ENCODE measurements around the gene VGLL3.

Gene VGLL3

GRCh38 chr3:86978111-86978551 lies 12.8 kb downstream of the VGLL3 start:
- no peak for TF ChIP-seq GATA3 (IDR thresholded peaks at IDR 0.05; ENCODE audit: low read depth, low read length)
- TF ChIP-seq GATA2 (IDR thresholded peaks at IDR 0.05; ENCODE audit: low read depth, low read length): no peak

DNA sequence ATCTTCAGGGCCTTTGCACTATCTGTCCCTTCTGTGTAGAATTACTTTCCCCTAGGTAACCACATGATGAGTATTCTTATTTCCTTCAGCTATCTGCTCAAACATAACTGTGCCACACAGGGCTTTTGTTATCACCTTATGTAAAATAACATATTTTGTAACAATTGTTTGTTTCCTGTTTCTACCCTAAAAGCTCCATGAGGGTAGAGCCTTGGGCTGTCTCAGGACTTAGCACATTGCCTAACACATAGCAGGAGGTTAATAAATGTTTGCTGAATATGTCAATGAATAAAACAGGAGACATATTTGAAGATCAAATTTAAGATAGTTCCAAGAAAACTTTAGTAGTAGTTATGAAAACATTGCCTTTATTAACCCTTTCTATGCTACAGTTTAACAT lies 14.7 kb downstream of the VGLL3 start:
- TF ChIP-seq GATA3 (IDR thresholded peaks at IDR 0.05; ENCODE audit: low read depth, low read length) (no peak), GATA2 (IDR thresholded peaks at IDR 0.05; ENCODE audit: low read depth, low read length) (no peak)

- no peak for TF ChIP-seq GATA2 (IDR thresholded peaks at IDR 0.05; ENCODE audit: low read depth, low read length)
Observed at GRCh38 chr3:86973440-86973839, 17.5 kb downstream of the VGLL3 start.

DNA sequence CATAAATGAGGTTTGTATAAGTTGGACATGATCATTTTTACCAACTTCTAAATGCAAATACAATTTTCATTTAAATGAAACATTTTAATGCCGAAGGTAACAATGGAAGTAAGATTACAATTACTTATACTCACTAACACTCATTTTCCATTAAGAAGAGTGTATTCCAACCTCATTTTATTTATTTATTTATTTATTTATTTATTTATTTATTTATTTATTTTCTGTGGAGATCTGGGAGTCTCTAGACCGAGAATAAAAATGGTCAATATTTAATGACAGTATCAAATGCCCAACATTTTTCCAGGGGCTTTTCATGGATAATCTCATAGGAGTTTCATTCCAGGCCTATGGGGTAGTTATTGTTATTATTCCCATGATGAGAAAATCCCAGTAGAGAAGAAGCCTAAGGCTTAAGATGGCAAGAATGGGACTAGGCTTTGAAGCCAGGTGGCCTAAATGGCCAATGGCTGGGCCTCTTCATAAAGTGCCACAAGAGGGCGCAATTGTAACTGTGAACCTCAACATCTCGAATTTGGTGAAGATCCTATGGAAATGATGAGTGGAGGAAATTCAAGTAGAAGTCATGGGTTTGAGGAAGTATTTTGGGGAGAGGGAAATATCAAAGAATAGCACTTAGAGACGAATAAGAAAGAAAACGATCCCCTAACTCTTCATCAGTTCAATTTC lies 21.3 kb downstream of the VGLL3 start:
- TF ChIP-seq GATA3 (IDR thresholded peaks at IDR 0.05; ENCODE audit: low read depth, low read length): no peak
- no peak for TF ChIP-seq GATA2 (IDR thresholded peaks at IDR 0.05; ENCODE audit: low read depth, low read length)

DNA sequence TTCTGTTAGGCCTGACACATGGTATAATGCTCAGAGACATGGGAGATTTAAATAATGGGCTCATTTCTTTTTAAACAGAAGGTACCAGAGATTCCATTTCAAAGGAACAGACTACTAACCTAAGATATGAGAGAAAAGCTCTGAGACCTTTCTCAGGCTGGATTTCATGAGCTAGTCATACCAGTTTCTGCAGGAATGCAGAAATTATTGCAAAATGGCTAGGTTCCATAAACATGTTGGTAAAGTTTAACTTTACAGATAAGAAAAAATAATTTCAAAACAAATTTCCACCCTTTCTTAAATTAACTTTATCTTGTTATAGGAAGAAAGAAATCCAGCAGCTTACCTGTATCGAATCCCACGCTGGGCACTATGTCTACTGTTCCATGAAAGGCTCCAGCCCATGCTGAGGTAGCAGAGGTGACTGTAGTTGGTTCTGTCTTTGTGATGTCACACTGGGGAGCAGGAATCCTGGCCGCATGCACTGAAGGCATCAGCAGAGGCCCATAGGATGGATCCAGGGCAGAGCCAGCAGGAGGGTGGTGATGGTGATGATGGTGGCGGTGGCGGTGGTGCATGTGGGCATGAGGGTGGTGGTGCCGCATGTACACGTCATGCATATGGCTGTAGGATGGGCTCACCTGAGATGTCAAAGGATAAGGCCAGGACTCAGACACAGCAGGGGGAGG lies 22.6 kb downstream of the VGLL3 start:
- no peak for TF ChIP-seq GATA3 (IDR thresholded peaks at IDR 0.05; ENCODE audit: low read depth, low read length)
- TF ChIP-seq GATA2 (IDR thresholded peaks at IDR 0.05; ENCODE audit: low read depth, low read length): no peak

- TF ChIP-seq GATA2 (IDR thresholded peaks at IDR 0.05; ENCODE audit: low read depth, low read length) (no peak), GATA3 (IDR thresholded peaks at IDR 0.05; ENCODE audit: low read depth, low read length) (no peak)
Observed at GRCh38 chr3:86967062-86967461, 23.9 kb downstream of the VGLL3 start.

DNA sequence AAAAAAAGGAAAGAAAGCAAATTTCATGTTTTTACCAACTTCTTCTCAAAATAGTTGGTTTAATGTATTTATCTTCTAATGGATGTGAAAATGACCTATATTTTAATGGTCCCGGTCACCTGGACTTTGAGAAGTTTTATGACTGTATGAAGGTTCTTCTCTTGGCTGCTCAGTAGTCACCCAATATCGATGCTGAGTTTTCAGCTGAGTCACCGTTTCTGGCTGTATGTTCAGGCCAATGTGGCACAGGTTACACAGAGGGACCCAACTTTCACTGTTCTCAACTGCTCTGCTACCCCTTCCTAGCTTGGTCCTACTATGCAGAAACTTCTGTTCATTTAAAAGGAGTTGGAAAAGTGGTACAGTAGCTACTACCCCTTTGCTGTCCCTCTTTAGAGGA lies 25.8 kb downstream of the VGLL3 start:
- no peak for TF ChIP-seq GATA2 (IDR thresholded peaks at IDR 0.05; ENCODE audit: low read depth, low read length)
- TF ChIP-seq GATA3 (IDR thresholded peaks at IDR 0.05; ENCODE audit: low read depth, low read length): no peak

DNA sequence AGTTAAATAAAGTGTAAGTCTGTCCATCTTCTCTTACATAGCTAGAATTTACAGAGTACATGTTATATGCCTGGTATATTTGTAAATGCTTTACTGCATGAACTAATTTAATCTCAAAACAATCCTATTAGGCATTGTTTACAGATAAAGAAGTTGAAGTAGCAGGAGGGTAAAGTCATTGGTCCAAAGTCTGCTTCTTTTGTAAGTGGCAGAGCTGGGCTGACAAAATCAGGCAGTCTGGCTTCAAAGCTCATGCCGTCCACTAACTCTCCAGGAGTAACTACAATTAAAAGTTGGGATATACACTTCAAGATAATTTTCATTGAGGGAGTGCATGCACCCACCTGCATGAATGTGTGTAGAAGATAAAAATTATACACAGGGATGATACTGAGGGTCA lies 27.3 kb downstream of the VGLL3 start:
- TF ChIP-seq GATA3 (IDR thresholded peaks at IDR 0.05; ENCODE audit: low read depth, low read length) (no peak), GATA2 (IDR thresholded peaks at IDR 0.05; ENCODE audit: low read depth, low read length) (no peak)

DNA sequence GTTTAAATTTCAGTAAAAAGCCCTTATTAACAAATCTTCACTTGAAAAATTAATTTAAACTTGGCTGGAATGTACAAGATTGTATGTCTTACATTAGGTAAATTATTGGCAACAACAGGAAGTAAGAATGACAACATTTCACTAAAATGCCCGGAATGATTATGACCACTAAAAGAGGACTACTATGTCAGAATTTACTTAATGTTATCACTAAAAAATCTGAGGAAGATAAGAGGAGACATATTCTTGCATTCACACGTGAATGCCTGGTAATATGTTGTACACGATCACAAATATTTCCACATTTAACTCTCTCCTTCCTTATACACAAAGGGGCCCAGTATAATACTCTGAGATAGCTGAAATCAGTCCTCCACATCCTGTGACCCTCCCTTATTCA lies 29.7 kb downstream of the VGLL3 start:
- no peak for TF ChIP-seq GATA3 (IDR thresholded peaks at IDR 0.05; ENCODE audit: low read depth, low read length)
- TF ChIP-seq GATA2 (IDR thresholded peaks at IDR 0.05; ENCODE audit: low read depth, low read length): no peak

DNA sequence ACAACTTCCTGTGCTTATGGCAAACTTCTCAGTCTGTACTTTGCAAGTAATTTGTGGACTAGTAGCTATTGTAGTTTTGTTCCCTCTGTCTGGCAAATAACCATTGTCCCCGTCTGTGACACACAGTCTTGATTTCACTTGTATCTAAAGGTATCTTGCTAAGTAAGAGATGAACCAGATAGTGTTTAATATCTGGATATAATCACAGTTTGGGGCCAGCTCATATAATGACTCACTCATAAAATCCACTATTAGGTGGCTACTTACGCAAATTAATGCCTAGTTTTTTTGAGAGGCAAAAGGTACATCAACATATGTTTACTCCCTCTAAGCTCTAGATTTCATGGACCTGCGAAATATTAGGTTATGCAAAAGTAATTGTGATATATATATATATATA lies 30.4 kb downstream of the VGLL3 start:
- TF ChIP-seq GATA3 (IDR thresholded peaks at IDR 0.05; ENCODE audit: low read depth, low read length): no peak
- no peak for TF ChIP-seq GATA2 (IDR thresholded peaks at IDR 0.05; ENCODE audit: low read depth, low read length)

DNA sequence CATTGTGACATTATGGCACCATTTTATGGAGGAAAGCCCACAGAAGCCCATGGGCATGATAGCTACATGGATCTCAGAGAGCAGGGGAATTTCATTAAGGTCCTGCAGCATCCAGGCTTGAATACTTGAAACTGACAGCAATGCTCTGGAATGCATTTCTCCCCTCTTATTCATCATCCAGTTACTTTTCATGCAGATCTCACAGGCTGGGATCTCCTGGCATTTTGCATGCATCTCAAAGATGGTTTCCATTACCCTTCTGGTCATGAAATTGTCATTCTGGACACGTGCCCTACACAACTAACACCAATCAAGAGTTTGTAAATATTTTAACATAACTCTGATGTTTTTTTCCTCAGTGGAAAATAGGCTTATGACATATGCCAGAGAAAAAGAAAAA lies 32.4 kb downstream of the VGLL3 start:
- TF ChIP-seq GATA3 (IDR thresholded peaks at IDR 0.05; ENCODE audit: low read depth, low read length) (no peak), GATA2 (IDR thresholded peaks at IDR 0.05; ENCODE audit: low read depth, low read length) (no peak)

DNA sequence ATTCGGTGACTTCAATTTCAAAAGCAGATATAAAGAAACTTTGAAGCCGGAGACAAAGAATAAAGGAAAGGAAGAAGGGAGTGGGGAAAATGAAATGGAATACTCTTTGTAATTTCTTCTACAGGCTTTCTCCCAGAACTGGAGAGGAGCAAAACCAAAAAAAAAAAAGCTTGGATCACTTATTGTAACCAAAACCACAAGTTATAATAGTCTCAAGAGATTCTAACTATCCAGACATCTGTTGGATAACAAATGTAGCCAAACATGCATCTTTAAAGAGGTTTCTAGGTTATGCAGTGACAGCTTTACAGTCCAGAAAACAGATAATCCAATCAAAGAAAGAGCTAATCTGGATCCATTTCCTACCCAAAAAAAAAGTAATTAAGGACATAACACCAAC lies 36.2 kb downstream of the VGLL3 start:
- TF ChIP-seq GATA3 (IDR thresholded peaks at IDR 0.05; ENCODE audit: low read depth, low read length) (no peak), GATA2 (IDR thresholded peaks at IDR 0.05; ENCODE audit: low read depth, low read length) (no peak)

DNA sequence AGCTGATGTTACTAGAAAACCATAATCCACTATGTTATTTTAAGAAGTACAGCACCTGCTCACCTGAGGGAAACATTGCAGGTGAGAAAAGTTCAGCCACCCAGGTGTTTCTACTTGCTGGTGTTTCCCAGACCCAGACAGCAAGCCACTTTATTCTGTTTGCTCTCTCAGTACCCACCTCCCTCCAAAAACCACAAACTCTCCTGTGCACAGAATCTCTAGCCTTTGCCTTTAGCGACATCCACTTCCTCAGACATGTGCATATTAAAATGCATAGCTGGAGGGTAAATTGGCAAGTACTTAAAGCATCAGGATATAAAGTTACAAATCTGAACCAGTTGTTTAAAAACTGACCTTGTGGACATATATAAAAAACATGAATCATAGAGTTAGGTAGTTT lies 36.7 kb downstream of the VGLL3 start:
- TF ChIP-seq GATA2 (IDR thresholded peaks at IDR 0.05; ENCODE audit: low read depth, low read length) (no peak), GATA3 (IDR thresholded peaks at IDR 0.05; ENCODE audit: low read depth, low read length) (no peak)

- no peak for TF ChIP-seq GATA2 (IDR thresholded peaks at IDR 0.05; ENCODE audit: low read depth, low read length)
- no peak for TF ChIP-seq GATA3 (IDR thresholded peaks at IDR 0.05; ENCODE audit: low read depth, low read length)
Observed at GRCh38 chr3:86951322-86951721, 39.6 kb downstream of the VGLL3 start.

GRCh38 chr3:86950717-86951116 lies 40.2 kb downstream of the VGLL3 start:
- TF ChIP-seq GATA2 (IDR thresholded peaks at IDR 0.05; ENCODE audit: low read depth, low read length): no peak
- no peak for TF ChIP-seq GATA3 (IDR thresholded peaks at IDR 0.05; ENCODE audit: low read depth, low read length)

All from SH-SY5Y (cell line).